A549 (cell line): ENCODE results near the gene DISC1.

Experiments
- ELK1 ChIP-seq: fragments of 150-350 bp; IDR thresholded peaks from 2 replicates; pipeline ENCODE4 v1.6.1; 2014; ENCODE audit warnings: low read depth, mild to moderate bottlenecking, low read length
- ZC3H11A ChIP-seq: fragments of 450-650 bp; IDR thresholded peaks from 2 replicates; pipeline ENCODE4 v1.6.1; 2014; ENCODE audit warnings: antibody characterized with exemption, mild to moderate bottlenecking
- TF ChIP-seq, protein P1 (sequence below): fragments of >200 bp; sonication (Bioruptor Twin); formaldehyde crosslinking; IDR thresholded peaks from 2 replicates; pipeline ENCODE4 v1.6.1; 2016

DNA sequence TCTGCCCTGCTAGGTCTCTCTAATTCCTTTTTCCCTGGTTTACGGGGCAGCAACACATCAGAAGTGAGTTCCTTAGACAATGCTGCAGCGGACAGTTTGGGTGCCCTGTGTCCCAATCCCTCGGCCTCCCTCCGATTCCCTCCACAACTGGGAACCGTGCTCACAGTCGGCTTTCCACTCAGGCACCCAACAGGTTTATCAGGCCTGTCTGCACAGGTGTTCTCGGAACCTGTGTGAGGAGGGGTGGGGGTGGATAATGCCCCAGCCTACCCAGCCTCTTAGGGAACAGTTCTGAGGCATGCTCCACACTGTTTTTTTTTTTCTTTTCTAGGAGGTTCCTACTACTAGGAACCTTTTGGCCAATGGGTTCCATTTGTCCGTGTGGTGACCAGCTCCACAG is 131.2 kb downstream of the DISC1 start:
- TF ChIP-seq ZC3H11A (no peak), ELK1 (no peak)
- TF ChIP-seq, protein P1, sequence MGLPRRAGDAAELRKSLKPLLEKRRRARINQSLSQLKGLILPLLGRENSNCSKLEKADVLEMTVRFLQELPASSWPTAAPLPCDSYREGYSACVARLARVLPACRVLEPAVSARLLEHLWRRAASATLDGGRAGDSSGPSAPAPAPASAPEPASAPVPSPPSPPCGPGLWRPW = no peak
